HG03064 (cell line): ENCODE results near the gene PRADC1.
"Not testable (repeated sequence)": the region's sequence is repeated elsewhere in the genome, so short reads cannot be mapped to it uniquely, and the experiment has no call there.

ENCODE experiments used
- ATAC-seq: cut with Tn5 transposase; IDR thresholded peaks from one replicate; pipeline ENCODE4 v1.9.1; 2021; ENCODE audit warnings: low read depth; ENCODE audit not compliant: unreplicated experiment

The PRADC1 gene

GRCh38 chr2:73233154-73233931 lies at the start of gene PRADC1:
Gene PRADC1 (minus strand): TSS chr2:73233239. CDS start chr2:73233160, 79 bp downstream.
- peak; percentile 83 for ATAC-seq

- no peak for ATAC-seq
Observed at GRCh38 chr2:73281244-73281643, 48.2 kb upstream of the PRADC1 start.

GRCh38 chr2:73279852-73280251 lies 46.8 kb upstream of the PRADC1 start:
- ATAC-seq, result no peak

- ATAC-seq, result no peak
Observed at GRCh38 chr2:73272270-73272669, 39.2 kb upstream of the PRADC1 start.

GRCh38 chr2:73269686-73270465 lies 36.8 kb upstream of the PRADC1 start:
- ATAC-seq, result no peak

- peak; percentile 63 for ATAC-seq
Observed at GRCh38 chr2:73268830-73269685, 36.0 kb upstream of the PRADC1 start.

GRCh38 chr2:73268366-73268829 lies 35.4 kb upstream of the PRADC1 start:
- ATAC-seq, result no peak

- no peak for ATAC-seq
Observed at GRCh38 chr2:73267008-73267407, 34.0 kb upstream of the PRADC1 start.

- no peak for ATAC-seq
Observed at GRCh38 chr2:73266061-73266901, 33.2 kb upstream of the PRADC1 start.

GRCh38 chr2:73265298-73266060 lies 32.4 kb upstream of the PRADC1 start:
- no peak for ATAC-seq

- ATAC-seq, result no peak
Observed at GRCh38 chr2:73264783-73265182, 31.7 kb upstream of the PRADC1 start.

GRCh38 chr2:73264332-73264606 lies 31.2 kb upstream of the PRADC1 start:
- no peak for ATAC-seq

GRCh38 chr2:73263540-73264331 lies 30.7 kb upstream of the PRADC1 start:
- no peak for ATAC-seq

GRCh38 chr2:73262691-73263429 lies 29.8 kb upstream of the PRADC1 start:
- ATAC-seq, result not testable (repeated sequence)

- ATAC-seq, result no peak
Observed at GRCh38 chr2:73262108-73262651, 29.1 kb upstream of the PRADC1 start.

- ATAC-seq, result no peak
Observed at GRCh38 chr2:73260338-73260984, 27.4 kb upstream of the PRADC1 start.

- no peak for ATAC-seq
Observed at GRCh38 chr2:73259704-73260337, 26.8 kb upstream of the PRADC1 start.
